ENCODE data around the gene HP. TPM values are rescaled to one million over a fixed set of nuclear protein-coding genes. Genes with fewer than 3 reads are reported as not detected.
A peak's percentile ranks its signal among the peaks of the same experiment; 100 is the strongest.

Gene HP
- total RNA-seq, 4 donors from 2014 or later: 1.9 TPM; not detected in 3

DNA sequence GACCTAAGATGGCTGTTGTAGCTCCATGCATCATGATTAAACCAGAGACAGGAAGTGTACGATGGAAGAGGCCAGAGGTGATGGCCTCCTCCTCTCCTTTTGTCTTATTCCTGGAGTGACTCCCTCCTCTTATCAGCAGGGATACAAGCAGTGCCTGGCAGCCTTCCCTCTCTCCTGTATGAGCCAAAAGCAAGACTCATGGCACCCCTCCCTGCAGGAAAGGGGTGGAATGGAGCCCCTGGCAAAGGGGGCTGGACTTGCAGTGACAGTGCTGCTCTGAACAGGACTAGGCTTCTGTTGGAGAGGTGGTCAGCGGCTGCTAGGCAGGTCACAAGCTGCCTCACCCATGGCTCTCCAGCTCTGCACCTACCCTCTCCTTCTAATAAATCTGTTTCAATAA lies 30.7 kb downstream of the HP start:
- H3K9me3 ChIP-seq: no peaks in the 10 kb centered on the region
- no peak for TF ChIP-seq POLR2AphosphoS5 (IDR thresholded peaks at IDR 0.05)
- TF ChIP-seq, protein P1, sequence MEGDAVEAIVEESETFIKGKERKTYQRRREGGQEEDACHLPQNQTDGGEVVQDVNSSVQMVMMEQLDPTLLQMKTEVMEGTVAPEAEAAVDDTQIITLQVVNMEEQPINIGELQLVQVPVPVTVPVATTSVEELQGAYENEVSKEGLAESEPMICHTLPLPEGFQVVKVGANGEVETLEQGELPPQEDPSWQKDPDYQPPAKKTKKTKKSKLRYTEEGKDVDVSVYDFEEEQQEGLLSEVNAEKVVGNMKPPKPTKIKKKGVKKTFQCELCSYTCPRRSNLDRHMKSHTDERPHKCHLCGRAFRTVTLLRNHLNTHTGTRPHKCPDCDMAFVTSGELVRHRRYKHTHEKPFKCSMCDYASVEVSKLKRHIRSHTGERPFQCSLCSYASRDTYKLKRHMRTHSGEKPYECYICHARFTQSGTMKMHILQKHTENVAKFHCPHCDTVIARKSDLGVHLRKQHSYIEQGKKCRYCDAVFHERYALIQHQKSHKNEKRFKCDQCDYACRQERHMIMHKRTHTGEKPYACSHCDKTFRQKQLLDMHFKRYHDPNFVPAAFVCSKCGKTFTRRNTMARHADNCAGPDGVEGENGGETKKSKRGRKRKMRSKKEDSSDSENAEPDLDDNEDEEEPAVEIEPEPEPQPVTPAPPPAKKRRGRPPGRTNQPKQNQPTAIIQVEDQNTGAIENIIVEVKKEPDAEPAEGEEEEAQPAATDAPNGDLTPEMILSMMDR (IDR thresholded peaks at IDR 0.05): no peak
- no peak for TF ChIP-seq EP300 (IDR thresholded peaks at IDR 0.05; ENCODE audit: low read depth)
- no peak for TF ChIP-seq POLR2A (IDR thresholded peaks at IDR 0.05)
- H3K27ac ChIP-seq: no peak overlapping the region
- WGBS, 2 donors (ENCODE audit: low coverage in 1 of 2): 97 to 100% methylated on average over 1 to 2 of the region's 2 CpGs
- intact Hi-C loops (cut with DNase I; ENCODE audit: low total_unique reads): no loop called here
- in situ Hi-C loops (cut with MboI; ENCODE audit: low pct_ligation_motif_present in 1 of 4, low pct_unique_long_range_greater_than_20kb in 1 of 4, low sequenced_read_pairs in 3 of 4): no loop called here
- H3K27me3 ChIP-seq: no peaks in the 10 kb centered on the region
- DNase-seq: no peak
- H3K4me1 ChIP-seq: no peaks in the 10 kb centered on the region
- H3K36me3 ChIP-seq: peaks cover 0 to 52% (median 21%) of the 10 kb centered on the region in 4 donors
- H3K4me3 ChIP-seq: no peak overlapping the region

DNA sequence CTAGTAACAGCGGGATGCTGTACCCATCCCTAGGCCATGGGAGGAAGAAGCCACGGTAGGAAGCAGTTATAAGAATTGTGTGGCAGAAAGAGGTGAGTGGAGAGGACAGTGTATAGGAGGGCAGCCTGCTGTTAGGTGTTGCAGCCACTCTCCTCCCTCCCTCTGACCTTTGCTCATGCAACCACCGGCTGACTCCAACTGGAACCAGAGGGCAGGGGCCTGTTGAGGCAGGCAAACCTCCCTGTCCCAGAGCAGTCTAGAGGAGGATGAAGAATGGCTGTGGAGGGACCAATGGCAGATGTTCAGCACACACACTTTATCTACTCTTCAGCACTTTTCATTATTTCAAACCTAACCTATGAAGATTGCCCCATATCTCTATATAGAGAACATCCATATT lies 36.9 kb downstream of the HP start:
- in situ Hi-C loops (cut with MboI; ENCODE audit: low pct_ligation_motif_present in 1 of 4, low pct_unique_long_range_greater_than_20kb in 1 of 4, low sequenced_read_pairs in 3 of 4): no loop called here
- H3K9me3 ChIP-seq: no peaks in the 10 kb centered on the region
- H3K4me1 ChIP-seq: peaks cover 17 to 36% (median 29%) of the 10 kb centered on the region in 4 donors
- H3K4me3 ChIP-seq: no peak overlapping the region
- 64 to 70% methylated on average over 3 of the region's 3 CpGs for WGBS, 2 donors (ENCODE audit: low coverage in 1 of 2)
- no peak for TF ChIP-seq EP300 (IDR thresholded peaks at IDR 0.05; ENCODE audit: low read depth)
- no peak for TF ChIP-seq POLR2A (IDR thresholded peaks at IDR 0.05)
- H3K27me3 ChIP-seq: no peaks in the 10 kb centered on the region
- H3K36me3 ChIP-seq: peaks cover 0 to 34% (median 16%) of the 10 kb centered on the region in 4 donors
- H3K27ac ChIP-seq: no peak overlapping the region
- intact Hi-C loops (cut with DNase I; ENCODE audit: low total_unique reads): no loop called here
- DNase-seq: no peak

DNA sequence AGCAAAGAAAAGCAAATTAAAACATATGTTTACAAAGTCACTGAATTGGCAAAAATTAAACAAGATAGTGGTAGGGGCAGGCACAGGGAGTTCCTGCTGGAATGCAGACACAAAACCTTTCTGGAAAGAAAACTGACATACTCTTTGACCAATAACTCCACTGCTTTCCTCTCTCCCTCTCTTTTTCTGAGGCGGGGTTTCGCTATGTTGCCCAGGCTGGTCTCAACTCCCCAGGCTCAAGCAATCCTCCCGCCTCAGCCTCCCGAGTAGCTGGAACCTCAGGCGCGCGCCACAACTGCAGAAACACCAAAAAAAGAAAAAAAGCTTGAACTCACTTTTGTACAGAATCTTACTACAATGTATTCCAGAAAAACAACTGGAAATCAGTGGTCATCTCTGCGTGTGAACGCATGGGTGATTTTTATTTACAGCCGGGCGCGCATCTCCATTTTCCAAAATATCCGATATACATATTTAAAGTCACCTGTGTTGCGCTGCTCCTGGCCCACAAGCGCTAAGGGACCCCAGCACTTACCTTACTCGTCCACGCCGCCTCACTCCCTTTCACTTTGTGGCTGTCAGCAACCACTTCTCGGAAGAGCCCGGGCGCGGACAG lies 38.6 kb downstream of the HP start:
- H3K4me3 ChIP-seq: peak overlapping the region; percentile 66 to 92 (median 86)
- H3K4me1 ChIP-seq: peaks cover 17 to 36% (median 29%) of the 10 kb centered on the region in 4 donors
- no peak for TF ChIP-seq POLR2AphosphoS5 (IDR thresholded peaks at IDR 0.05)
- TF ChIP-seq EP300 (IDR thresholded peaks at IDR 0.05; ENCODE audit: low read depth): no peak
- TF ChIP-seq POLR2A (IDR thresholded peaks at IDR 0.05): no peak
- TF ChIP-seq, protein P1 (IDR thresholded peaks at IDR 0.05): no peak
- in situ Hi-C loops (cut with MboI; ENCODE audit: low pct_ligation_motif_present in 1 of 4, low pct_unique_long_range_greater_than_20kb in 1 of 4, low sequenced_read_pairs in 3 of 4): no loop called here
- DNase-seq: no peak
- 1 to 2% methylated on average over 11 to 22 of the region's 22 CpGs for WGBS, 2 donors (ENCODE audit: low coverage in 1 of 2)
- no peaks in the 10 kb centered on the region for H3K9me3 ChIP-seq
- no peaks in the 10 kb centered on the region for H3K27me3 ChIP-seq
- H3K27ac ChIP-seq: peak overlapping the region; percentile 87 to 94 (median 92)
- peaks cover 0 to 33% (median 16%) of the 10 kb centered on the region in 4 donors for H3K36me3 ChIP-seq
- intact Hi-C loops (cut with DNase I; ENCODE audit: low total_unique reads): no loop called here

DNA sequence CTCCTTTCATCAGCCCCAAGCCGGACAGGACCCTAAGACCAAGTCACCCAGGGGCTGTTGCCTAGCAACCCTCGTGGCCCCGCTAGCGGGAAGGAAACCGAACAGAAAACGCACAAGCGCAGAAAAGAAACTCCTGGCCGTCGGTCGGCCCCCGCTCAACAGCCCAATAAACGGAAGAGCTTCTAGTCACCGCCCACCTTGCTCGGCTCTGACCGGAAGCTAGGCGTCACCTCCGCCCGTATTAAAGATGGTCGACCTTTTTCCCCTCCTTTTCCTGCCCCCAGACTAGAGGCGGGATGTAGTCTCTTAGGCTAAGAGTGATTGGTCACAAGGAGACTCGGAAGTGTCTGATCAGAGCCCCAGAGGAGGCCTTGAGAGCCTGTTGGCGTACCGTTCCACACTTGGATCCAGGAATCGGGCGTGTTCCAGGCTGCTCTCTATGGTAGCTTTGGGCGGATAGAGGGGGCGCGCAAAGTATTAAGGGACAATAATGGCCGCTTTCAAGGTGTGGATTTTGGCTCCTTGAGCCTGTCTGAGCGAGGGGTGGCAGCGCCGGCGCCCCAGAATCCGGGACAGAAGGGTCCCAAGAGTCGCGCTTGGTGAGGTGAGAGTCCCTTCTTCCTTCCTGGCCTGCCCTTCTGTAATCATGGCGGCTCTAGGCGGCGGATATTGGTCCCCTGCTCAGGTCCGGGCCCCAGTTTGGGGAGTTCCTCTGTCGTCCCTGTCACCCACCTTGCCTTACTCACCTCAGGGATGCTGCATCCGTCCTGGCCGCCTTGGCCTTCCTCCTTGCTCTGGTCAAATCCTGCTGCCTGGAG lies 39.4 kb downstream of the HP start, which contains the start of the genes DHX38 and TXNL4B:
Gene DHX38, plus strand, starts transcription at position 400 of the 818 bp plus-strand sequence. CDS start 2,311 bp downstream, outside the sequence.
Gene TXNL4B, minus strand, starts transcription at position 173 of the 818 bp plus-strand sequence. CDS start 2,871 bp downstream, outside the sequence.
- no peaks in the 10 kb centered on the region for H3K27me3 ChIP-seq
- peak within 1 kb of the TSS; percentile 69 to 92 (median 86) for H3K4me3 ChIP-seq
- H3K27ac ChIP-seq: peak within 1 kb of the TSS; percentile 87 to 94 (median 92)
- peak; percentile 95 for DNase-seq
- peaks cover 0 to 29% (median 13%) of the 10 kb centered on the region in 4 donors for H3K36me3 ChIP-seq
- intact Hi-C loops (cut with DNase I; ENCODE audit: low total_unique reads): no loop called here
- H3K9me3 ChIP-seq: no peaks in the 10 kb centered on the region
- in situ Hi-C loops (cut with MboI; ENCODE audit: low pct_ligation_motif_present in 1 of 4, low pct_unique_long_range_greater_than_20kb in 1 of 4, low sequenced_read_pairs in 3 of 4): no loop called here
- 0% methylated on average over 3 to 43 of the region's 43 CpGs for WGBS, 2 donors (ENCODE audit: low coverage in 1 of 2)
- H3K4me1 ChIP-seq: peaks cover 17 to 36% (median 29%) of the 10 kb centered on the region in 4 donors
- TF ChIP-seq EP300 (IDR thresholded peaks at IDR 0.05; ENCODE audit: low read depth) (no peak), POLR2AphosphoS5 (IDR thresholded peaks at IDR 0.05) (peak; percentile 86 to 96 (median 94)), POLR2A (IDR thresholded peaks at IDR 0.05) (peak; percentile 87)

DNA sequence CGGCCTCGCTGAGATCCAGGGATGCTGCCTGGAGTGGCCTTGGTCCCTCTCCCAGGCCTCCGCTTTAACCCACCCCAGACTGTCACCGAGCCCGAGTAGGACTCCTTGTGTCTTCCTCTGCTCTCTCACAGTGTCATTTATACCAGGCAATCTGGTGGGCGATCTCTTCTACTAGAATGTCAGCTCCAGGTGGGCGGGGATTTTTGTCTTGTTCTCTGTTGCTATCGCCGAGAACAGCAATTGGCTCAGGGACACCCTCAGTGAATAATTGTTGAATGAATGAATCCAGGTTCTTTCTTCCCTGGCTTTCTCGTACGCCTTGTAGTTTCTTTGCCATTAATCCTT lies 39.9 kb downstream of the HP start:
- WGBS, 2 donors (ENCODE audit: low coverage in 1 of 2): 0 to 1% methylated on average over 2 to 11 of the region's 11 CpGs
- H3K4me3 ChIP-seq: peak overlapping the region; percentile 69 to 92 (median 86)
- H3K36me3 ChIP-seq: peaks cover 0 to 26% (median 10%) of the 10 kb centered on the region in 4 donors
- no peaks in the 10 kb centered on the region for H3K27me3 ChIP-seq
- TF ChIP-seq, protein P1 (IDR thresholded peaks at IDR 0.05): no peak
- TF ChIP-seq EP300 (IDR thresholded peaks at IDR 0.05; ENCODE audit: low read depth): no peak
- TF ChIP-seq POLR2A (IDR thresholded peaks at IDR 0.05): no peak
- TF ChIP-seq POLR2AphosphoS5 (IDR thresholded peaks at IDR 0.05): no peak
- no peaks in the 10 kb centered on the region for H3K9me3 ChIP-seq
- in situ Hi-C loops (cut with MboI; ENCODE audit: low pct_ligation_motif_present in 1 of 4, low pct_unique_long_range_greater_than_20kb in 1 of 4, low sequenced_read_pairs in 3 of 4) (no loop called here), intact Hi-C loops (cut with DNase I; ENCODE audit: low total_unique reads) (no loop called here)
- no peak for DNase-seq
- peak overlapping the region; percentile 87 to 94 (median 92) for H3K27ac ChIP-seq
- peaks cover 17 to 36% (median 29%) of the 10 kb centered on the region in 4 donors for H3K4me1 ChIP-seq
